GM18511 (cell line): ENCODE data around the gene PIGQ.
"Not testable (repeated sequence)": the region's sequence is repeated elsewhere in the genome, so short reads cannot be mapped to it uniquely, and the experiment has no call there.

Source experiments
- ATAC-seq: cut with Tn5 transposase; IDR thresholded peaks from one replicate; pipeline ENCODE4 v1.9.1; 2021; ENCODE audit warnings: mild to moderate bottlenecking, moderate library complexity; ENCODE audit not compliant: unreplicated experiment

Gene PIGQ

GRCh38 chr16:583815-584591, 14.2 kb downstream of the PIGQ start:
- no peak for ATAC-seq

GRCh38 chr16:585351-585750, 15.6 kb downstream of the PIGQ start:
- no peak for ATAC-seq

DNA sequence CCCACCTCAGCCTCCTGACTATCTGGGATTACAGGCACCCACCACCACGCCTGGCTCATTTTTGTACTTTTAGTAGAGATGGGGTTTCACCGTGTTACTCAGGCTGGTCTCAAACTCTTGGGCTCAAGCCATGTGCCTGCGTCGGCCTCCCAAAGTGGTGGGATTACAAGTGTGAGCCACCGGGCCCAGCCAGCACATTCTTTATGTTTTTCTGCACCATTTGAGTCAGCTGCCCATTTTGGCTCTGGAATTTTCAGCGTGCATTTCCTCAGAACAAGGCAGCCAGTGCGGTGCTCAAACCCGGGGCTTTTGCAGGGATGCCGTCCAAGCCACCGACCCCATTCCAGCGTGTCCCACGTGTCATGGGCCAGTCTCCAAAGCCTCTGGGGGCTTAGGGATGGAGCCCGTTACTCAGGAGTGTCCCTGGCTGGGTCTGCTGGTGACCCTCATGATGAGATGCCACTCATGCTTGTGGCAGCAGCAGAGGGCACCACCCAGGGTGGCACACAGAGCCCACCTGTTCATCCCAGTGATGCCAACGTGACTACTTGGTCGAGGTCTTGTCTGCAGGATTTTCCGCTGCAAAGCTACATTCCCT, 16.4 kb downstream of the PIGQ start:
- ATAC-seq = no peak

DNA sequence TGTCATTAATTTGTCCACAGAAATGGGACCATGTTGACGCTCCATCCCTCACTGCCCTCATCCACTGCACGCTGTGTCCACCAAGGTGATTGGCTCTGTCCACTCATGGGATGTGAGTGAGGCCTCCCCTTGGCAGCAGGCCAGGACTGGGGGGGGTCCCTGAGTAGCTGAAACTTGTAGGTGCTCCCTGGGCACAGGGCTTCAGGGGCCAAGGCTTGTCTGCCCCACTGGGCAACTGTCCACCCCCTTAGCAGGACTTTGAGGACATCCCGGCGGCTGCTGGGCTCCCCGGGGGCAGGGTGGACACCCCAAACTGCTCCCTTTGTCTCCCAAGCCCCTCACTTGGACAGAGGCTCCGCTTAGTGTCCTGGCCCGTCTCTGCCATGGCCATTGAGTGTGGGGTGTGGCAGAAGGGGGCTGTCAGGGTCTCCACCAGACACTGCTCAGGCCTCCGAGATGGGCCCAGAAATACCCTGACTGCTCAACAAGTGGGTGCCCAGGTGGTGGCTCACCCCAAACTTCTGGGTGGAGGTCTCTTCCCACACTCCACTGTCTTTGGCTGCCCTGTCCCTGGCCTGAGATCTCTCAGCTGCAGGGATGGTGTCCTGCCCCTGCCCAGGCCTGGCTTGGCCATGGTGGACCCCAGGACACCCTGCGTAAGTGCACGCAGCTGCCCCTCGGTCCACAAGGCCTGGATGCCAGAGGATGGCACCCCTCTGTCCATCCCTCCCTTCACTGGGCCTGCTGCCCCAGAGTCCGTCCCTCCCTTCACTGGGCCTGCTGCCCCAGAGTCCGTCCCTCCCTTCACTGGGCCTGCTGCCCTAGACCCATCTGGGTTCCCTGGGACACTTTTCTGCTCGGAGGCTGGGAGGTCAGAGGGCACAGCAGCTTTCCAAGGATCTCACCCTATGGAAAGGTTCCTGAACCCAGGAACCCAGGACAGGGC, 17.1 kb downstream of the PIGQ start:
- ATAC-seq = no peak

DNA sequence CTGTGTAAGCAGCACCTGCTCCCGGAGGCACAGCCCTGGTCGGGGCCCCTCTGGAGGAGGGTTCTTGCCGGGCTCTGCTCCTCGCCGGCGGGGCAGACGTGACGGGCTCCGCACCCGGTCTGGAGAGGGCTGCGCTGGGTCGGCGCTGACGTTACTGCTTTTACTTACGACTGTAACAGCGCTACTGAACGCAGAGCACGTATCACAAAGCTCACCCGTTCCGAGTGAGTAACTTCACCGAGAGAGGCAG, 18.8 kb downstream of the PIGQ start:
- peak; percentile 3 for ATAC-seq

- ATAC-seq = peak; percentile 77
Measured at GRCh38 chr16:588889-589657, 19.3 kb downstream of the PIGQ start.

DNA sequence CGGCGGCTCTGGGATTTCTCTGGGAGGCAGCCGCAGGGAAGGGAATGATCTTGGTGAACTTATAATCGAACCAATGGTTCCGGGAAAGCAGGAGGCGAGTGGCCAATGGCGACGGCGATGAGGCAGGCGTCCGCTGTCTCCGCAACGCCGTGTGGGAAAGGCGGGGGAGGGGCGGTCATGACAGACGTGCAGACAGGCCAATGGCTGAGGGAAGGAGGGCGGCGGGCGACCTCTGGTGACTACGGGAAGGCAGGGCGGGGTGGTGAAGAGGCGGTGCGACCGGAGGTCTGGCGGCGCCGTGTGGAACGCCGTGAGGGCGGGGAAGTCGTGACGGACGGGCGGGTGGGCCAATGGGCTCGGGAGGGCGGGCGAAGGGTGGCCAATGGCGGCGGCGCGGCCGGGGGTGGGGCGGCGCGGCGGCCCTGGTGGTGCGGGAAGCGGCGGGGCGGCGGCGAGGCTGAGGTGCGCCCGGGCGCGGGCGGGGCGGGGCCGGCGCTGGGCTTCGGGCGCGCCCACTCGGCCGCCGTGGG, 20.0 kb downstream of the PIGQ start, which contains the start of gene RAB40C:
Gene RAB40C, plus strand, starts transcription at position 409 of the 530 bp plus-strand sequence. CDS start 226 bp downstream, outside the sequence.
- peak; percentile 84 for ATAC-seq

GRCh38 chr16:590188-590814, 20.5 kb downstream of the PIGQ start:
- ATAC-seq = peak; percentile 4

DNA sequence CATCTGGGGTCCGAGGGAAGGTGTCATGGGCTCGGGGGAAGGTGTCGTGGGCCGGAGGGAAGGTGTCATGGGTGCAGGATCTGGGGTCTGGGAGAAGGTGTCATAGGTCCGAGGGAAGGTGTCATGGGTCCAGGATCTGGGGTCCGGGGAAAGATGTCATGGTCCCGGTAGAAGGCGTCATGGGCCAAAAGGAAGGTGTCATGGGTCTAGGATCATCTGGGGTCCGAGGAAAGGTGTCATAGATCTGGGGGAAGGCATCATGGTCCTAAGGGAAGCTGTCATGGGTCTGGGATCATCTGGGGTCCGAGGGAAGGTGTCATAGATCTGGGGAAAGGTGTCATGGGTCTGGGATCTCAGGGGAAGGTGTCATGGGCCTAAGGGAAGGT, 21.0 kb downstream of the PIGQ start:
- ATAC-seq = no peak

- no peak for ATAC-seq
Measured at GRCh38 chr16:591231-591630, 21.5 kb downstream of the PIGQ start.

DNA sequence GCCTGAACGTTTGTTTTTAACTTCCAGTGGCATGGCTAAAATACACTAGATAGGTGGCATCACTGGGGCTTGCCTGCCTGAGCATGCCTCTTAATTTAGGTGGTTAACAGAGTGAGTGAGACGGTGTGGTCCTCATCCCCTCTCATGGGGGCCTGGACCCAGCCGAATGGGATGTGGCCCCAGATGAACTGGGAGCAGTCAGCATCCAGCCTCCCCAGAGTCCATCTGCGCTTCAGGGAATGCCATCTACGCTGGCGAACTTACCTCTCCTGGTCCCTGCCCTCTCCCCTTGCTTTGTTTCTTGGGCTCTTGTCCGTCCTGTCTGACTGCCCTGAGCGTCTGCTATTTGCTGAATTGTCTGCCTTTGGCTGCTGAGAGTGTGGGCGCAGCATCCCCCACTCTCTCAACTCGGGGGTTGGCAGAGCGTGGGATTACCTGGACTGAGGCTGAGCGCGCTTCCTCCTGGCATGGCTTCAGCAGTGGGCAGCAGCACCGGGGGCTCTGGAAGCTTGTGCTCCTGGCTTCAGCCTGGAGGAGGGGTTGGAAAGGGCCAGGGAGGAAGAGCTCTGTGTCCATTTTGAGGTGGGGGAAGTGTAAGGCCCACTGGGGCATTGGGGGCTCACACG, 22.2 kb downstream of the PIGQ start:
- ATAC-seq = no peak

DNA sequence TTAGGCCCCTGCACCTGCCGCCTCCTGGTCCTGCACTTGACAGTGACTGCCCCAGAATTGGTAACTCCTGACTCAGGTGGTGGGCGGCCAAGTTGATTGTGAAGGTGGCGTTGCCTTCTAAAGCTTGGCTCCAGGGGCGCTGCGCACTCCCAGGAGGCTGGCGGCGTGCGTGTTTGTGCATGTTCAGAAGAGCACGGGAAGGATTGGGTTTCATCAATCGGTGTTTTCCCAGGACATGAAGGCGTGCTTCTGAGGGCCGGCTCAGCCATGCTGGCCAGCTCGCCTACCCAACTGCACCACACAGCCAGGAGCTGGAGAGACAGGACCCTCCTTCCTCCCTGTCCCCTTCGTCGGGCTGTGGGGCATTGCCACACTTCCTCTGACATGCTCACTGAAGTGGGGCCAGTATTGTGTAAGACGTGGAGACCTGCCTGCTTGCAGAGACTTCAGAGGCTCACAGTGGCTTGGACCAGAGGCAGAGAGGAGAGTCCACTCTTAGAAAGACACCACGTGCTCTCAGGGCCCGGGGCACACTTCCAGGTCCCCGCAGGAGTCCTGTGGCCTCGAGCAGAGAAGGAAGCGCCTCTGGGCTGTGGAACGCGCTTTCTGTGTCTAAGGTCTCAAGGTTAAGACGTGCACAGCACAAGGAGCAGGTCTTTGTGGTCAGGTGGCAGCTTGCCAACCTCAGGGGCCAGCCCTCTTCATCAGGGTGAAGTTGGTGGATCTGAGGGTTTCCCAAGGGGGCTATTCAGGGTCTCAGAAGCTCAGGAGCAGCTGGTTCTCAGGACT, 22.9 kb downstream of the PIGQ start:
- no peak for ATAC-seq

- ATAC-seq = no peak
Measured at GRCh38 chr16:593406-593805, 23.6 kb downstream of the PIGQ start.

DNA sequence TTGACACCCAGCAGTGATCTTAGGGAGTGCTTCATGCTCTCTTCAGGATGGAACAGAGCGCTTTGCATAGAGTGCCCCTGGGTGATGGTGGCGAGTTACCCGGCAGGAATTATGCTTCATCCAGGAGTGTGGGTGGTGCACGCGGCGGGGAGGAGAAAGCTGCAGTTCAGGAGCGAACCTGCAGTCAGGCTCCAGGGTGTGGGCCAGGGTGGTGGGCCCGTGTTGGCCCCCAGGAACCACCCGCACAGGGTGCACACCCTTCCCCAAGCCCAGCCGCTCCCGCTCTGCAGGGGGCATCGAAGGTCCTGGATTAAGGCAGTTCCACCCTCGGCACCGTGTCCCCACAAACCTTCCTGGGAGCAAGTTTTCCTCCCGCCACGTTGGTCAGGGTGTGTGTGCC, 24.0 kb downstream of the PIGQ start:
- no peak for ATAC-seq

GRCh38 chr16:595094-595528, 25.3 kb downstream of the PIGQ start:
- no peak for ATAC-seq

GRCh38 chr16:595942-596735, 26.4 kb downstream of the PIGQ start:
- ATAC-seq = no peak

DNA sequence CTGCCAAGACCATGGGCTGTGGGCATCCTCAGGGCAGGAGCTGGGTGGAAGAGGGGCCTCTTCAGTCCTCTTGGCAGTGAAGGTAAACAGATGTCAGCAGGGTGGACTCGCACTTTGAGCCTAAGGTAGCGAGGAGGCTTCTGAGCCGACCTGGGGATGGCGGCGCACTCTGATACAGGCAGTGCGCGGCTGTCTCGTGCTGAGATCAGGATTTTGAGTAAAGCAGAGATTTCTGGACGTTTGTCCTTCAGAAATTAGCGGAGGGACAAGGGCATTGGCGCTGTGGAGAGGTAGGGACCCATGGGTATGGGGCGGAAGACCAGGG, 26.9 kb downstream of the PIGQ start:
- ATAC-seq = no peak

GRCh38 chr16:597655-598054, 27.9 kb downstream of the PIGQ start:
- not testable (repeated sequence) for ATAC-seq
